ENCODE data around the gene JMJD4. TPM values are rescaled to one million over a fixed set of nuclear protein-coding genes. Genes with fewer than 3 reads are reported as not detected.
A peak's percentile ranks its signal among the peaks of the same experiment; 100 is the strongest.

JMJD4 gene
- total and polyA plus RNA-seq, 12 donors, result 8.6 to 57.5 (median 27.5) TPM

DNA sequence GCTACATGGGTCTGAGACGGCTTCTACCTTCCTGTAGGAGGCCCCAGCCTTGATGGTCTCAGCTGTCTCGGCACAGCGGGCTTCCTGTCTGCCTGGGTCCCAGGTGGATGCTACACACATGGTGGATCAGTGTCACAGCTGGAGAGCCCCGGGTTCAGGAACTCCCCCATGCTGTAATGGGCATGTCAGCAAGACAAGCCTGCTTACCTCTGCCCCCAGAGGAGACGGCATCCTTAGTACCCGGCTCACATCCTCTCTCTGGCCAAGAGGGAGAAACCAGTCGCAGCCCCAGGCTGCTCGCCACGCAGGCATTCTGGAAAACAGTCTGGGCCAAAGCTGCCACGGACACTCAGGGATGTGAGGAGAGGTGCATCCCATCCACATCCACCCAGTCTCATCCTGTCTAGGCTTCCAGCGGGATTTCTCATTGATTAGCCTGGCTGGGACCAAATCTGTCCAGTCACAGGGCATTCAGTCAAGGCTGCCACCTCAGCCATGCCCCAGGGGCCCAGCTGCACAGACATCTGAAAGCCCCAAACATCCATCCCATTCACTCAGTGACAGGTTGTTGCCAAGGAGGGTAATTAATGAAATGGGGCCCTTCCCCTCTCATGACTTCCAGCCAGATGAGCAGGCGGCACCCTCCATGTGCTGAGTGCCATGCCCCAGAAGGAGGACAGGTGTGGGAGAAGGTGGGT lies 10.6 kb upstream of the JMJD4 start:
- peaks cover 0 to 10% of the 10 kb centered on the region in 2 donors for H3K36me3 ChIP-seq (replicated peaks in 1 of 2)
- no peak for DNase-seq
- TF ChIP-seq POLR2A (IDR thresholded peaks at IDR 0.05), result no peak
- TF ChIP-seq, protein P1, sequence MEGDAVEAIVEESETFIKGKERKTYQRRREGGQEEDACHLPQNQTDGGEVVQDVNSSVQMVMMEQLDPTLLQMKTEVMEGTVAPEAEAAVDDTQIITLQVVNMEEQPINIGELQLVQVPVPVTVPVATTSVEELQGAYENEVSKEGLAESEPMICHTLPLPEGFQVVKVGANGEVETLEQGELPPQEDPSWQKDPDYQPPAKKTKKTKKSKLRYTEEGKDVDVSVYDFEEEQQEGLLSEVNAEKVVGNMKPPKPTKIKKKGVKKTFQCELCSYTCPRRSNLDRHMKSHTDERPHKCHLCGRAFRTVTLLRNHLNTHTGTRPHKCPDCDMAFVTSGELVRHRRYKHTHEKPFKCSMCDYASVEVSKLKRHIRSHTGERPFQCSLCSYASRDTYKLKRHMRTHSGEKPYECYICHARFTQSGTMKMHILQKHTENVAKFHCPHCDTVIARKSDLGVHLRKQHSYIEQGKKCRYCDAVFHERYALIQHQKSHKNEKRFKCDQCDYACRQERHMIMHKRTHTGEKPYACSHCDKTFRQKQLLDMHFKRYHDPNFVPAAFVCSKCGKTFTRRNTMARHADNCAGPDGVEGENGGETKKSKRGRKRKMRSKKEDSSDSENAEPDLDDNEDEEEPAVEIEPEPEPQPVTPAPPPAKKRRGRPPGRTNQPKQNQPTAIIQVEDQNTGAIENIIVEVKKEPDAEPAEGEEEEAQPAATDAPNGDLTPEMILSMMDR (IDR thresholded peaks at IDR 0.05), result no peak
- H3K9me3 ChIP-seq (replicated peaks in 1 of 3), result no peaks in the 10 kb centered on the region
- intact Hi-C loops (cut with DNase I), result no loop called here
- 90 to 93% (median 92%) methylated on average over 3 to 12 of the region's 12 CpGs for WGBS, 4 donors
- peaks cover 28 to 37% of the 10 kb centered on the region in 2 donors for H3K4me1 ChIP-seq (replicated peaks in 1 of 2)
- H3K27ac ChIP-seq, result peak overlapping the region in 1 of 5 donors; percentile 87
- H3K27me3 ChIP-seq, result no peaks in the 10 kb centered on the region
- H3K4me3 ChIP-seq, result no peak overlapping the region

DNA sequence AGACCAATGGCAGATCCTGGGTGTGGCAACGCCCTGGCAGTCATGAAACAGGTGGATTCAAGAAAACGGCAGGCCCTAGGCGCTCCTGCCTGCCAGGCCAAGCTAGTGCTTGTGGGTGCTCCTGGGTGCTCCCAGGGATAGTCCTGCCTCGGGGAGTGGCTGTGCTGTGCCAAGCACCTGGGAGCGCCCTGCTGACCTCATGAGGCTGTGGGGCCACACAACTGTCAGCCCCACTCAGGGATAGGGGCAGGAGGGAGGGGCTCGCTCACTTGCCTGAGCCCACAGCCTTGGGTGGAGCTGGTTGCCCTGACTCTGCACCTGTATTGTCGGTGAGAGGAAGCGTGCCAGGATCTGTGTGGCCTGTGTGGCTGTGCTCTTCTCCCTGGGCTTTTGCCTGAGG lies 9.6 kb upstream of the JMJD4 start:
- H3K36me3 ChIP-seq (replicated peaks in 1 of 2), result peaks cover 0 to 8% of the 10 kb centered on the region in 2 donors
- H3K27me3 ChIP-seq, result no peaks in the 10 kb centered on the region
- intact Hi-C loops (cut with DNase I), result no loop called here
- no peak overlapping the region for H3K4me3 ChIP-seq
- no peak for DNase-seq
- no peak for TF ChIP-seq POLR2A (IDR thresholded peaks at IDR 0.05)
- TF ChIP-seq, protein P1 (IDR thresholded peaks at IDR 0.05), result no peak
- no peaks in the 10 kb centered on the region for H3K9me3 ChIP-seq (replicated peaks in 1 of 3)
- WGBS, 4 donors, result 70 to 94% (median 87%) methylated on average over 3 to 8 of the region's 8 CpGs
- H3K27ac ChIP-seq, result peak overlapping the region in 1 of 5 donors; percentile 28
- peaks cover 24 to 27% of the 10 kb centered on the region in 2 donors for H3K4me1 ChIP-seq (replicated peaks in 1 of 2)

DNA sequence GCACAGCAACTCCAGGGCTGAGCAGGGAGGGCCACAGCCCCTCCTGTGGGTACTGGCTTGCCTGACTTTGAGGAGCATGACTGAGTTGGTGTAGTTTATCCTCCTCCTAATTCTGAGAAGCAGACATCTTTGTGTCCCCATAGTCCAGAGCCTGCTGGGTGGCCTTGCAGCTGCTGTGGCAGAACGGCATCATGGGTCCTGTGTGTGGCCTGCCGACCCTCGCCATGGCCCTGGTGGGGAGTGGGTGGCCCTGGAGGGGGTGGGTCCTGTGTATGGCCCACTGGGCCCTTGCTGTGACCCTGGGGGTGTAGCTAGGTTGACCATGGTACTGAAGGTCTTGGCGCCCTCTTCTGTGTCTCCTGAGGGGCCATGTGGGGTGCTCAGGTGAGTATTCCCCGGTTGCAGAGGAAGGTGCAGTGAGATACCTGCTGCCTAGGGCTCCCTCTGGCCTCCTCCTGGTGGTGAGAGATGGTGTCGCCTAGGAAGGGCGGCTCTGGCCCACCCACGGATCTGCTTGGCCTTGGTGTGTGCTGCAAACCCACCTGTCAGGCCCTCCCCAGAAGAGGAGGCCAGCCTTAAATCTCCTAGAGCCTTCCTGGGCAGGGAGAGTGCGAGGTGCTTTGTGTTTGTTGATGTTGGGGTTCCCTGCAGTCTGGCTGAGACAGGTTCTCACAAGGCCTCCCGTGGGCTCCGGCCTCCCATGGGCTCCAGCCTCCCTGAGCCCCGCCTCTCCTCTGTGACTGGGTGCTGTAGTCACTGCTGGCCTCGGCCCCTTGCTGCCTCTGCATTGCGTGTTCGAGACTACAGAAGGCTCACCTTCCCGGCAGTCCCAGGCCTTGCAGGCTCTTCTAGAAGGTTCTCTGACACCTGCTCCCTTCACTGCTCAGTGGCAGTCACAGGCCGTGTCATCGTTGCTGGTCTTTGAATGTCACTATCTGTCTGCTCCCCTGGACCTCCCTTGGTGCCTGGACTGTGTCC lies 7.9 kb upstream of the JMJD4 start:
- TF ChIP-seq, protein P1 (IDR thresholded peaks at IDR 0.05), result no peak
- no peak for TF ChIP-seq POLR2A (IDR thresholded peaks at IDR 0.05)
- intact Hi-C loops (cut with DNase I), result no loop called here
- Histone ChIP-seq H3K36me3 (replicated peaks in 1 of 2) (peaks cover 0 to 4% of the 10 kb centered on the region in 2 donors), H3K4me3 (no peak overlapping the region), H3K9me3 (replicated peaks in 1 of 3) (no peaks in the 10 kb centered on the region), H3K27ac (no peak overlapping the region), H3K27me3 (no peaks in the 10 kb centered on the region), H3K4me1 (replicated peaks in 1 of 2) (peaks cover 8 to 10% of the 10 kb centered on the region in 2 donors)
- 87 to 94% (median 91%) methylated on average over 10 to 18 of the region's 18 CpGs for WGBS, 4 donors
- no peak for DNase-seq

DNA sequence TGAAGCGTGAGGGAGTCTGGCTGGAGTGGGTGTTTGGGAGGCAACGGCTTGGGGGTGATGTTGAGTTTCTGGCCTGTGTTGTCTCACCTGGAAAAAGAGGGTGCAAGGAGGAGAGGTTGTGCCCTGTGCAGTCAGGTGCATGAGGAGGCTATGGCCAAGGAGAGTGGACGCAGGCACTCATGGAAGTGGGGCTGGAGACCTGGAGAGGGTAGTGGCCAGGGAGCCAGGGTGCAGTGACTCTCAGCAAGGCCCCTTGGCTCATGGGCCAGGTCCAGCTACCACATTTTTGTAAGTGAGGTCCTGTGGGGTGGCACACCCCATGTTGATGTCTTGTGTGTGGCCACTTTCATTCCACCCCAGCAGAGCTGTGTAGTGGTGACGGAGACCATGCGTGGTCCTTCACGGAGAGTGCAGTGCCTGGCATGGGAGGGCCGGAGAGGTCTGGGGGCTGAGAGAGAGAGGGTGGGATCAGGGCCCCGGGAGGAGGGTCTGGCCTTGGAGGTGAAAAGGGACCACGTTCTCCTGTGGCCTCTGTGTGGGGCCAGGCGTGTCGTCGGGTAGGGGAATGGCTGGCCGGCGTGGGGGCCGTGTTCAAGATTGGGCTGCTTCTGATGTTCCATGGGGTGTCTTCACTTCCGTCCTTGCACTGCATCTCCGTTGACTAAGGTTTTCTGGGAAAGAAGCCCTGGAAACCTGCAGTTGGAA lies 6.2 kb upstream of the JMJD4 start:
- H3K4me3 ChIP-seq, result no peak overlapping the region
- TF ChIP-seq POLR2A (IDR thresholded peaks at IDR 0.05), result no peak
- TF ChIP-seq, protein P1 (IDR thresholded peaks at IDR 0.05), result no peak
- intact Hi-C loops (cut with DNase I), result no loop called here
- no peaks in the 10 kb centered on the region for H3K9me3 ChIP-seq (replicated peaks in 1 of 3)
- peaks cover 0 to 10% of the 10 kb centered on the region in 2 donors for H3K4me1 ChIP-seq (replicated peaks in 1 of 2)
- no peaks in the 10 kb centered on the region for H3K36me3 ChIP-seq (replicated peaks in 1 of 2)
- H3K27me3 ChIP-seq, result no peaks in the 10 kb centered on the region
- DNase-seq, result peak in 1 of 7 donors; percentile 12
- WGBS, 4 donors, result 80 to 93% (median 83%) methylated on average over 13 to 17 of the region's 17 CpGs
- H3K27ac ChIP-seq, result no peak overlapping the region

All from adrenal gland (tissue), 12 donors.